Activated T-cell treated with anti-CD3 and anti-CD28 coated beads, Interleukin-2, amount 50 U/mL, for 24 hours (primary cell): ENCODE results near the gene SSTR4.
"Not testable (repeated sequence)": the region's sequence is repeated elsewhere in the genome, so short reads cannot be mapped to it uniquely, and the experiment has no call there.

Source experiments
- DNase-seq: peaks from one replicate; pipeline ENCODE4 v3.0.0-alpha.2; 2020
- H3K27ac Mint-ChIP-seq: 2 replicates; pipeline ENCODE4 v1.8.0; 2020; ENCODE audit warnings: mild to moderate bottlenecking, mixed read lengths
- H3K27me3 Mint-ChIP-seq: 2 replicates; pipeline ENCODE4 v1.8.0; 2020; ENCODE audit warnings: mixed read lengths
- H3K36me3 Mint-ChIP-seq: 2 replicates; pipeline ENCODE4 v1.8.0; 2020; ENCODE audit warnings: low read depth, mixed read lengths
- H3K4me1 Mint-ChIP-seq: 2 replicates; pipeline ENCODE4 v1.8.0; 2020; ENCODE audit warnings: low read depth, mixed read lengths
- H3K4me3 Mint-ChIP-seq: 2 replicates; pipeline ENCODE4 v1.8.0; 2020; ENCODE audit warnings: mild to moderate bottlenecking, moderate library complexity, mixed read lengths
- H3K9me3 Mint-ChIP-seq: 2 replicates; pipeline ENCODE4 v1.8.0; 2020; ENCODE audit warnings: mixed read lengths

Gene SSTR4

DNA sequence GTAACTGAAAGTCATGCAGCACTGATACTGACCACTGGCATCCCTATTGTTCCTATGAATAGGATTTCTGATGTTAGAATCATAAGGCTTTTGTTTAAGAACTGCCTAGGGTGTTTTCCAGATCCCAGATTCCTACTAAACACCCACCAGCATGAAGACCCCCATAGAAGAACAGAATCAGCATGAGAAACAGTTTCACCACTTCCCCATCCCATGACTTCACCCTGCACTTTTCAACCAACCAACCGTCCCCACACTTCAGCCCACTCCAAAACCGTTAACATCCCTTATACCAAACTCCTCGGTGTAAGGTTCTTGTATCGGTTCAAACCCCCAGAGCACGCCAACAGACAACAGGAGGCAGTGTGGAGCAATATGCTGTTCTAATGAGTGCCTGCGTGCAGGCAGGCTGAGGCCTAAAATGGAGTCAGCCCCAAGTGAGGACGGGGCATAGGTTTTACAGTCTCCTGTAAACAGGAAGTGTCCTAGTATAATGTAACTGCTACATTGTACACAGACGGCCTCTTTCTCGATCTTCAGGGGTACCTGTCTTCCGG lies 11.4 kb upstream of the SSTR4 start:
- Mint-ChIP-seq H3K4me3 (no peak overlapping the region), H3K4me1 (no peaks in the 10 kb centered on the region), H3K27me3 (no peaks in the 10 kb centered on the region), H3K27ac (no peak overlapping the region), H3K9me3 (no peaks in the 10 kb centered on the region), H3K36me3 (no peaks in the 10 kb centered on the region)
- no peak for DNase-seq

DNA sequence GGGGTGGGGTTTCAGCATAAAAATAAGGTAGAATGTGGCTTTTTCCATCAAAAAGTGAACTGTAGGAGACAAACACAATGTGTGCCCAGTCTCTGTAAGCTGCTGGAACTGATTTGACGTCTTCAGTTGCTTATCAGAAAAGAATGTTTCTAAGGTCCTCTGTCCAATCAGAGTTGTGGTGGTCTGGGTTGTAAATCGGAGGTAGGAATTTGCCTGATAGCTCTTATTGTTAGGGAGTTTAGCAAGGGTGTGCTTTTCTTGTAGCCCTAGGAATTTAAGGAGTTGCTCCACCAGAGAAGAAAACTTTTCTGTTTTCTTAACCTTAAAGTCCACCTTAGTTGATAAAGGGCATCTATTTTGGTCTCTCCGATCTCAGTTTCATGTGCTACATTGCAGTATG lies 10.4 kb upstream of the SSTR4 start:
- no peaks in the 10 kb centered on the region for H3K36me3 Mint-ChIP-seq
- H3K4me1 Mint-ChIP-seq = no peaks in the 10 kb centered on the region
- no peaks in the 10 kb centered on the region for H3K9me3 Mint-ChIP-seq
- H3K4me3 Mint-ChIP-seq = no peak overlapping the region
- H3K27me3 Mint-ChIP-seq = no peaks in the 10 kb centered on the region
- no peak for DNase-seq
- H3K27ac Mint-ChIP-seq = no peak overlapping the region

DNA sequence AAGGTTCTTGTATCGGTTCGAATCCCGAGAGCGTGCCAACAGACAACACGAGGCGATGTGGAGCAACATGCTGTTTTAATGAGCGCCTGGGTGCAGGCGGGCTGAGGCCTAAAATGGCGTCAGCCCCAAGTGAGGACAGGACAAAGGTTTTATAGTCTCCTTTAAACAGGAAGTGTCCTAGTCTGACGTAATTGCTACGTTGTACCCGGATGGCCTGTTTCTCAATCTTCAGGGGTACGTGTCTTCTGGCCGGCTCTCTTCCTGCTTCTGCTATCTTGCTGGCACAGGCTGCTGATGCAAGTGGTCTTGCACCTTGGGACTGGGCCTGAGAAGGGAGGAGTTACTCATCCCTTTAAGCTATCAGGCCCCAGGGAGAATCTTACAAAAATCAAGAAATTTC lies 9.6 kb upstream of the SSTR4 start:
- H3K4me3 Mint-ChIP-seq, H3K27me3 Mint-ChIP-seq, H3K9me3 Mint-ChIP-seq, H3K36me3 Mint-ChIP-seq, H3K4me1 Mint-ChIP-seq, H3K27ac Mint-ChIP-seq, DNase-seq: not testable (repeated sequence)

DNA sequence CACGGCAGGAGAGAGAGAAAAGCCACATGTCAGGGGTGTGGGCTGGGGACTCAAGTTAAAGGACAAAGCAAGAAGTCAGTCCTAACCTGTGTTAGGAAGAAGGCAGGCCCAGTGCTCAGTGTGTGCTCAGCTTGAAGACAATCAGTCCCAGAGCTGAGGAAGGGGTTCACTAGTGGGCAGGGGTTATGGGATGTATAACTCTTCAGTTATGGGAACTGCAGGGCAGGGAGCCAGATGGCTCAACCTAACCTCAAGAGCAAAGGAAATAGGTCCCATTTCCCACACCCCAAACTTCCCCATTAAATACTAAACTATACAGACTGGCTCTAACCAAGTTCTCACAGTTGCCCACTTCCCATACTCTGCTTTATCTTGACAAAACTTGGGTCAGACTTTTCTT lies 7.4 kb upstream of the SSTR4 start:
- no peaks in the 10 kb centered on the region for H3K36me3 Mint-ChIP-seq
- H3K27me3 Mint-ChIP-seq = peaks cover 3% of the 10 kb centered on the region
- H3K4me1 Mint-ChIP-seq = no peaks in the 10 kb centered on the region
- no peak for DNase-seq
- H3K4me3 Mint-ChIP-seq = no peak overlapping the region
- no peaks in the 10 kb centered on the region for H3K9me3 Mint-ChIP-seq
- H3K27ac Mint-ChIP-seq = no peak overlapping the region

DNA sequence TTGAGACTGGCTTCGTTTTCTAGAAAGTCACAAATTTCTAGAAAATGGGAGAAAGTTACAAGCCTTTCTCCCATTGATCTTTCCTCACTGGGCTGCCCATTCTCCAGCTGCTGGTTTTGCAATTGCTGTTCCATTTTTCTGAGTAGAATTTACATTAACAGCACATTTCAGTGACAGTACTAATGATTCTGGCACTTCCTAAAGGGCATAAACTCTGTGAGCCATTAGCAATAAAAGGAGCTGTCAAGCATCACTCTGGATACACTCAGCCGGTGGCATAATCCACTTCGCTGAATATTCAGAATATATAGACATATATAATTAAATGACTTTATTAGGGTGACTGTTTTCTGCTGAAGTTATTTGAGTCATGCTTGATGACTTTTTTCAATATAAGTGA lies 6.7 kb upstream of the SSTR4 start:
- Mint-ChIP-seq H3K4me3 (no peak overlapping the region), H3K9me3 (no peaks in the 10 kb centered on the region), H3K27me3 (peaks cover 10% of the 10 kb centered on the region), H3K27ac (no peak overlapping the region), H3K4me1 (no peaks in the 10 kb centered on the region), H3K36me3 (no peaks in the 10 kb centered on the region)
- no peak for DNase-seq

DNA sequence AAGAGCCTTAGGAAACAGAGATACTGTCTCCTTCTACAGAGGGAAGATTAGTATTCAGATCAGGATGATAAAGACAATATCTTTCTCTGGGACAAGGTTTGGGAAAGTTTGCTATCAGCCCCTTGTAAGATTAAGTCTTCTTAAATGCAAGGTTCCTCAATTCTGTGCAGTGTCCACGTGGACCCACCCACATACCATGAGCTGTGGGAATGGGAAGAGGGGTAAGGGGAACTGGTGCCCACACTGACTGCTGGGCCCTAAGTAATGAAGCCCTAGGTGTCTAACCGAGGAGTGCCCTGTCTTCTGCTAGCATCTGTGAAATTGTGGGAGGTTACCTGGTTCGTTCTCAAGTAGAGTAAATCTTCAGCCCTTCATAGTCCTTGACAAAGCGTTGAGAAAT lies 5.8 kb upstream of the SSTR4 start:
- H3K4me3 Mint-ChIP-seq = no peak overlapping the region
- H3K36me3 Mint-ChIP-seq = no peaks in the 10 kb centered on the region
- DNase-seq = no peak
- H3K27me3 Mint-ChIP-seq = peaks cover 15% of the 10 kb centered on the region
- no peak overlapping the region for H3K27ac Mint-ChIP-seq
- H3K9me3 Mint-ChIP-seq = no peaks in the 10 kb centered on the region
- H3K4me1 Mint-ChIP-seq = no peaks in the 10 kb centered on the region

DNA sequence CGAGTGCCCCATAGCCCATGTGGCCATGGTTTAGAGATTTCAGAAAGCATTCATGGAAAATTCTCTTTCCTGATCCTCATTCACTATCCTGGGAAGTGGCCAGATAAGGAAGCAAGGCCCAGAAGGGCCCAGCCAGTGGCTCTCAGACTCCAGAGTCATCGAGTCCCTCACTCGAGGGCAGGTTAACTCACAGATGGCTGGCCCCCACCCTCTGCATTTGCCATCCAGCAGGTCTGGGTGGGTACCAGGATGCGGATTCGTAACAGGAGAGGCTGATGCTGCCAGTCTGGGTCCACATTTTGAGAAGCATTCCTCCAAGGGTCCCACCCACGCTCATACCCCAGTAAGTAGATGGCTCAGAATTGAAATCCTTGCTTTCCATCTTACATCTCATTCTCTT lies 3.8 kb upstream of the SSTR4 start:
- no peaks in the 10 kb centered on the region for H3K36me3 Mint-ChIP-seq
- no peak overlapping the region for H3K27ac Mint-ChIP-seq
- DNase-seq = no peak
- no peaks in the 10 kb centered on the region for H3K4me1 Mint-ChIP-seq
- H3K27me3 Mint-ChIP-seq = peaks cover 22% of the 10 kb centered on the region
- no peaks in the 10 kb centered on the region for H3K9me3 Mint-ChIP-seq
- no peak overlapping the region for H3K4me3 Mint-ChIP-seq

DNA sequence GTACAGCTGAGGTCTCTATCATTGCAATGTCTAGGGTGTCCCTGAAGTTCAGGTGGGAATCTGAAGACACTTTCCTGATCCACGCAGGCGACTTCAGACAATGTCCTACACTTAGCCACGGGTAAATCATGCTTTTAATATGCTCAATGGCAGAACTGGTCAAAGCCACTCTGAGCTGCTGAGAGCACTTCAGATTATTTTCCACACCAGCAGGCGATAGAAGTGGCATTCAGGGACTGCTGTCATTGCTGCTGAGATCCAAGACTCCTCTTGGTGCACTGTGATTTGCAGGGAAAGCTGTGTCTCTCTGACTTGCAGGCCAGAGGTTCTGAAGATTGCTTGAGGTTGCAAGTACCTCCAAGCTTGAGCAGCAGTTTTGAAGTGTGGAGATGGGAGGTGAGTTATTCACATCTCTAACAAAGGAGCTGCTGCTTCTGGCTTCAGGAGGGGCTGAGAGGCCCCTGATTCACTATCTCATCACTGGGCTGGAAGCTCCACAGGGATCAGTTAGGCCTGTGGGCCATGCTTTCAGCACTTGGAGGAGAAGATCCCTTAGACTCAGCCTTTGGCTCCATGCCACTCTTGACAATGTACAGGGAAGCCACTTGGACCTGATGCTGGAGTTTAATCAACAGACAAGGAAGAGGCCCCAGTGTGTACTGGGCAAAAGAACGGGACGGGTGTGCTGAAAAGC lies 2.9 kb upstream of the SSTR4 start:
- Mint-ChIP-seq H3K36me3 (no peaks in the 10 kb centered on the region), H3K4me1 (no peaks in the 10 kb centered on the region), H3K4me3 (no peak overlapping the region), H3K27ac (no peak overlapping the region), H3K9me3 (no peaks in the 10 kb centered on the region), H3K27me3 (peaks cover 31% of the 10 kb centered on the region)
- DNase-seq = no peak

DNA sequence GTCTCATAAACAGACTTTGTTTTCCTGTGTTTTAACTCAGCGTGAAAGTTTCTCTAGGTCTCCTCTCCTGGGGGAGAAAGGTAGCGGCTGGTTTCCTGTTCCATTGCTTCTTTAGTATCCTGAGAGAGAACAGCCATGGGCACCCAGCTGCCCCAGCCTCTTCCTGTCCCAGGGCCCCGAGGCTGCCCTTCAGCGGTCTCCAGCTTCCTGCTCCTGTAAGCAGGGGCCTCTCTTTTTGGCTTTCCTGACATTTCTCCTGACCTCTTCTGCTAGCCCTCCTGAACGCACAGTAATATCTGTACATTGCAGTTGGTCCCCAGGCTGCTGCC lies 2.4 kb upstream of the SSTR4 start:
- H3K4me3 Mint-ChIP-seq = no peak overlapping the region
- no peaks in the 10 kb centered on the region for H3K36me3 Mint-ChIP-seq
- no peak overlapping the region for H3K27ac Mint-ChIP-seq
- no peak for DNase-seq
- no peaks in the 10 kb centered on the region for H3K4me1 Mint-ChIP-seq
- no peaks in the 10 kb centered on the region for H3K9me3 Mint-ChIP-seq
- H3K27me3 Mint-ChIP-seq = peaks cover 32% of the 10 kb centered on the region

DNA sequence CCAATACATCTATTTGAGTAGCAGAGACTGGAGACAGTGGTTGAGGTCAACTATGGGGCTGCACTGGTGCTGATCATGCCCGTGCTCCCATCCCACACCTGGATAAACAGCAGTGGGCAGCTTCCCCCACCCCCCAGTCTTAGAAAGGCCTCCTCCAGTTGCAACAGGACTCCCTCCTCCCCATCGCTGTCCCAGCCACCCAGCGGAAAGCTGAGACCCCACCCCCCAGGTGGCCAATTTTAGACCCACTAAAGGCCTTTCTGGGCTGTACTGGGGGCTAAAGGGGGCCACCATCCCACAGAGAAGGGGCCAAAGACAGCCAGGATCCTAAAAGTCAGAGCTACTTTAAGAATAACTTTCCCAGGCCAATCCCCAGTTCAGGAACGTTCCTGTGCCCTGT lies 1.2 kb upstream of the SSTR4 start:
- Mint-ChIP-seq H3K9me3 (no peaks in the 10 kb centered on the region), H3K27me3 (peaks cover 34% of the 10 kb centered on the region), H3K27ac (no peak overlapping the region), H3K4me1 (no peaks in the 10 kb centered on the region), H3K4me3 (no peak overlapping the region), H3K36me3 (no peaks in the 10 kb centered on the region)
- DNase-seq = no peak

DNA sequence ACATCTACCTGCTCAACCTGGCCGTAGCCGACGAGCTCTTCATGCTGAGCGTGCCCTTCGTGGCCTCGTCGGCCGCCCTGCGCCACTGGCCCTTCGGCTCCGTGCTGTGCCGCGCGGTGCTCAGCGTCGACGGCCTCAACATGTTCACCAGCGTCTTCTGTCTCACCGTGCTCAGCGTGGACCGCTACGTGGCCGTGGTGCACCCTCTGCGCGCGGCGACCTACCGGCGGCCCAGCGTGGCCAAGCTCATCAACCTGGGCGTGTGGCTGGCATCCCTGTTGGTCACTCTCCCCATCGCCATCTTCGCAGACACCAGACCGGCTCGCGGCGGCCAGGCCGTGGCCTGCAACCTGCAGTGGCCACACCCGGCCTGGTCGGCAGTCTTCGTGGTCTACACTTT lies 619 bp downstream of the SSTR4 start:
- no peak overlapping the region for H3K4me3 Mint-ChIP-seq
- no peaks in the 10 kb centered on the region for H3K36me3 Mint-ChIP-seq
- no peaks in the 10 kb centered on the region for H3K9me3 Mint-ChIP-seq
- no peaks in the 10 kb centered on the region for H3K4me1 Mint-ChIP-seq
- peaks cover 42% of the 10 kb centered on the region for H3K27me3 Mint-ChIP-seq
- no peak overlapping the region for H3K27ac Mint-ChIP-seq
- DNase-seq = no peak

DNA sequence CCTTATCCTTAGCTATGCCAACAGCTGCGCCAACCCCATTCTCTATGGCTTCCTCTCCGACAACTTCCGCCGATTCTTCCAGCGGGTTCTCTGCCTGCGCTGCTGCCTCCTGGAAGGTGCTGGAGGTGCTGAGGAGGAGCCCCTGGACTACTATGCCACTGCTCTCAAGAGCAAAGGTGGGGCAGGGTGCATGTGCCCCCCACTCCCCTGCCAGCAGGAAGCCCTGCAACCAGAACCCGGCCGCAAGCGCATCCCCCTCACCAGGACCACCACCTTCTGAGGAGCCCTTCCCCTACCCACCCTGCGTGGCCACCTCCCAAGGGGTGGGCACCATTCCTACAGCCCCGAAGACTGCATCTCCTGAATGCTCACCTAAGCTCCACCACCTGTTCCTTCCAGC lies 1.3 kb downstream of the SSTR4 start:
- Mint-ChIP-seq H3K36me3 (no peaks in the 10 kb centered on the region), H3K4me3 (no peak overlapping the region), H3K27me3 (peaks cover 43% of the 10 kb centered on the region), H3K4me1 (no peaks in the 10 kb centered on the region), H3K27ac (no peak overlapping the region), H3K9me3 (no peaks in the 10 kb centered on the region)
- no peak for DNase-seq

DNA sequence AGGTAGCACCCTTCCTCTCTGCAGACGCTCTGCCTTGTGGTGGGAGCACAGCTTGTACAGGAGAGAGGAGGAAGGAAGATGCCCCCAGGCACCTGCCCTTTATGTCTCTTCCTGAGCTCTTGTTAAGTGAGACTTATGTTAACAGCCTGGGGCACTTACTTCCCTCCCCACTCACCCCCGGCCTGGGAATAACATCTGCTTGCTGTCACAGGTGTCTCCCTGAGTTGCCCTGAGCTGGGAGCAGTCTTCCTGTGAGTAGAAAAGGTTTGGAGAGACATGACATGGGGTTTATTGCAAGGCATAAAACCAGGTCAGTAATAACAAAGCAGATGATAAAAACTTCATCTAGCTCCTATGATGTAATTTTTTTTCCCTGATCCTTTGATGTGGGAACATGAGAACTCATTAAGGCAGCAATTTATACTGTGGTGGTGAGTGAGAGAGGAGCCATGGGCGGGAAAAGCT lies 1.9 kb downstream of the SSTR4 start:
- no peak for DNase-seq
- Mint-ChIP-seq H3K27ac (no peak overlapping the region), H3K9me3 (no peaks in the 10 kb centered on the region), H3K36me3 (no peaks in the 10 kb centered on the region), H3K4me1 (no peaks in the 10 kb centered on the region), H3K4me3 (no peak overlapping the region), H3K27me3 (peaks cover 40% of the 10 kb centered on the region)

DNA sequence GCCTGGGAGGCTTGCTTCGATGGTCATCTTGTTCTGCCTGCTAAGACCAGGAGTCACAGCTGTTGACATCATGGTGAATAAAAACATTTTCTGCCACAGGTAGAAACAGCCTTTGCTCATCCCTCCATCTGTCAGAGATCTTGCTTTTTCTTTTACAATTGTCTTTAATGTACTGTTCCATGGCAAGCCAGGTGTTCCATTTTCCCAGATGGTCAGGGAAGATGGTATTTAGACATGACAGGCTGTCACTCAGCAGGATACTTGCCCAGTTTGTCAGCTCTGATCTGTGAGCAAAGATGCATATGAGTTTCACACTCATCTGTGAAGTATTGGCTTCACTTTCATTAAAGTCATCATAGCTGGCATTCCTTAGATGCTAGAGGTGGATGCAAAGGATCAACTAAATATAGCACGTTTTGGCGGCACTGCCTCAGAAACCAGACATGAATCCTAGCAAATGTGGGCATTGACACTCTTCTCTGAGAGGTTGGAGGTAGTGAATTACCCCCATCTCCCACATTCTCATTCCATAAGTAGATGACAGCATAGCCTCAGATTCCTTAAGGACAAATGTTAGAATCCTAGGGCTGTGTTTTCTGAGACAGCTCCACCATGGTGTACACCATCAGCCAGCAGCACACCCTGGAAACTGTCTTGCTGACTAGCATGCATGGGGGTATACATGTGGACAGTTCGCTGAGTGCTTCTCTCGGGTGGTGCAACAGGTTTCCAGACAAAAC lies 4.2 kb downstream of the SSTR4 start:
- H3K9me3 Mint-ChIP-seq = no peaks in the 10 kb centered on the region
- H3K4me1 Mint-ChIP-seq = no peaks in the 10 kb centered on the region
- DNase-seq = no peak
- no peaks in the 10 kb centered on the region for H3K36me3 Mint-ChIP-seq
- no peak overlapping the region for H3K27ac Mint-ChIP-seq
- no peak overlapping the region for H3K4me3 Mint-ChIP-seq
- peaks cover 41% of the 10 kb centered on the region for H3K27me3 Mint-ChIP-seq

DNA sequence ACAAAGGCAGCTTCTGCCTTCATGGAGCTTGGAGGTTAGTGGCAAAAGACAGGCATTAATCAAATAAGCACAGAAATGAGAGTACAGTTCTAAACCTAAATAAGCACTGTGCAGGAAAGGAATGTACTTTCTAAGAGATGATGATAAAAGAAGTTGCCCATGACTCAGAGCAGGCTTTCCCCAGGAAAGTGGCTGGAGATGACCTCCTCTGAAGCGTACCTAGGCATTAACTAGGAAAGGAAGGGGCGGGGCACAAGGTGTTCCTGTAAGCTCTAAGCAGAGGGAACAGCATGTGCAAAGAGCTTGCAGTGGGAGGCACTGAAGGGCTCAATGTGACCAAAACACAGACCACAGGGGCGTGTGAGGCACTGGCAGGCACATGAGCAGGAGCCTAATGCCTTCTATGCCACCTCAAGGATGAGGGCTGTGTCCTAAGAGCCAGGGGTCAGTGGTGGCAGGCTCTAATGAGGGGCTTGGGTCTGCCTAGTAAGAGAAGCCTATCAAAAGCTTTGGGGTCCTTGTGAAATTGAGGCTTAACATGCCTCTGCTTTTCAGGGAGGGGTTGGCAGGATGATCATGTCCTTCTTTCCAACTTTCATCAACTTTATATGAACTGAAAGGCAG lies 4.9 kb downstream of the SSTR4 start:
- no peaks in the 10 kb centered on the region for H3K4me1 Mint-ChIP-seq
- no peaks in the 10 kb centered on the region for H3K9me3 Mint-ChIP-seq
- H3K27me3 Mint-ChIP-seq = peaks cover 46% of the 10 kb centered on the region
- no peak overlapping the region for H3K27ac Mint-ChIP-seq
- no peak for DNase-seq
- H3K36me3 Mint-ChIP-seq = no peaks in the 10 kb centered on the region
- H3K4me3 Mint-ChIP-seq = no peak overlapping the region
